CD14-positive monocyte (primary cell): ENCODE measurements around the gene BLM. TPM values are rescaled to one million over a fixed set of nuclear protein-coding genes. Genes with fewer than 3 reads are reported as not detected.
"Not testable (repeated sequence)": the region's sequence is repeated elsewhere in the genome, so short reads cannot be mapped to it uniquely, and the experiment has no call there.

Experiments
- DNase-seq, 3 donors: peaks; one replicate each; pipeline ENCODE4 v3.0.0-alpha.2; 2011 to 2022
- H2AFZ ChIP-seq: 2 replicates; pipeline ENCODE4 v1.6.0; 2012; ENCODE audit warnings: mild to moderate bottlenecking, low read depth, low read length, inconsistent platforms; ENCODE audit not compliant: insufficient read depth, poor library complexity, severe bottlenecking
- H3K27ac ChIP-seq, 2 donors: 1 replicate in 1 of 2; 2 replicates in 1 of 2; pipeline ENCODE4 v1.5.1; 2012 to 2013; ENCODE audit warnings: low read length in 2 of 2, control low read depth in 1 of 2, inconsistent platforms in 1 of 2, low read depth in 1 of 2, mild to moderate bottlenecking in 1 of 2
- H3K27me3 ChIP-seq, 2 donors: one replicate each; pipeline versions ENCODE4 v1.6.0 to v1.6.1; 2011 to 2013; ENCODE audit warnings: low read length in 2 of 2; ENCODE audit not compliant: control insufficient read depth in 2 of 2, insufficient read depth in 2 of 2
- H3K36me3 ChIP-seq, 2 donors: replicated peaks in 1 of 2; 1 replicate in 1 of 2; 2 replicates in 1 of 2; pipeline versions ENCODE4 v1.5.1 to v1.6.1; 2012 to 2013; ENCODE audit warnings: low read length in 2 of 2, control low read depth in 1 of 2, inconsistent platforms in 1 of 2, mild to moderate bottlenecking in 1 of 2; ENCODE audit not compliant: insufficient read depth in 2 of 2, control insufficient read depth in 1 of 2
- H3K4me1 ChIP-seq, 2 donors: 1 replicate in 1 of 2; 2 replicates in 1 of 2; pipeline versions ENCODE4 v1.5.1 to v1.6.1; 2012 to 2013; ENCODE audit warnings: low read length in 2 of 2, control low read depth in 1 of 2, inconsistent platforms in 1 of 2, mild to moderate bottlenecking in 1 of 2, moderate library complexity in 1 of 2; ENCODE audit not compliant: insufficient read depth in 2 of 2, control insufficient read depth in 1 of 2
- H3K4me2 ChIP-seq: replicated peaks from 2 replicates; pipeline ENCODE3; 2012; ENCODE audit warnings: low read length, moderate library complexity, mild to moderate bottlenecking; ENCODE audit not compliant: poor library complexity, severe bottlenecking; ENCODE audit errors: extremely low read depth
- H3K4me3 ChIP-seq, 3 experiments: fragments of 200-600 bp in 1 of 3; sonication (generic) in 1 of 3; replicated peaks in 1 of 3; 1 replicate in 2 of 3; 2 replicates in 1 of 3; pipeline ENCODE4 v1.5.1; 2011 to 2013; ENCODE audit warnings: low read length in 3 of 3, mild to moderate bottlenecking in 3 of 3, control low read depth in 2 of 3, low read depth in 2 of 3, inconsistent platforms in 1 of 3, moderate library complexity in 1 of 3
- H3K79me2 ChIP-seq: 2 replicates; pipeline ENCODE4 v1.6.0; 2012; ENCODE audit warnings: mild to moderate bottlenecking, control low read depth, inconsistent platforms, low read length, moderate library complexity; ENCODE audit not compliant: insufficient read depth
- H3K9ac ChIP-seq: 2 replicates; pipeline ENCODE4 v1.6.0; 2017; ENCODE audit warnings: low read length, mild to moderate bottlenecking; ENCODE audit not compliant: insufficient read depth, poor library complexity, severe bottlenecking
- H3K9me3 ChIP-seq, 2 donors: replicated peaks in 1 of 2; 1 replicate in 1 of 2; 2 replicates in 1 of 2; pipeline versions ENCODE4 v1.5.1 to v1.6.1; 2012 to 2013; ENCODE audit warnings: low read length in 2 of 2, control low read depth in 1 of 2; ENCODE audit not compliant: control insufficient read depth in 1 of 2, insufficient read depth in 1 of 2
- H4K20me1 ChIP-seq: 2 replicates; pipeline ENCODE4 v1.6.0; 2012; ENCODE audit warnings: mild to moderate bottlenecking, low read length, control low read depth, moderate library complexity; ENCODE audit not compliant: insufficient read depth
- H3K27ac Mint-ChIP-seq, 7 donors: one replicate each; pipeline ENCODE4 v1.8.0; 2020; ENCODE audit warnings: mild to moderate bottlenecking in 7 of 7, mixed read lengths in 7 of 7, moderate library complexity in 6 of 7, inconsistent platforms in 2 of 7
- H3K27me3 Mint-ChIP-seq, 3 donors: one replicate each; pipeline ENCODE4 v1.8.0; 2021 to 2022; ENCODE audit warnings: low read depth in 3 of 3, mild to moderate bottlenecking in 3 of 3, mixed read lengths in 3 of 3, moderate library complexity in 3 of 3, inconsistent platforms in 1 of 3
- H3K36me3 Mint-ChIP-seq, 2 donors: one replicate each; pipeline ENCODE4 v1.8.0; 2020; ENCODE audit warnings: mixed read lengths in 2 of 2, inconsistent platforms in 1 of 2, mild to moderate bottlenecking in 1 of 2
- H3K4me1 Mint-ChIP-seq: one replicate; pipeline ENCODE4 v1.8.0; 2020; ENCODE audit warnings: mild to moderate bottlenecking, mixed read lengths
- H3K4me3 Mint-ChIP-seq, 2 donors: one replicate each; pipeline ENCODE4 v1.8.0; 2020; ENCODE audit warnings: mild to moderate bottlenecking in 2 of 2, mixed read lengths in 2 of 2, moderate library complexity in 1 of 2
- H3K9me3 Mint-ChIP-seq, 7 donors: one replicate each; pipeline ENCODE4 v1.8.0; 2020 to 2022; ENCODE audit warnings: mixed read lengths in 7 of 7, mild to moderate bottlenecking in 6 of 7, moderate library complexity in 6 of 7, inconsistent platforms in 2 of 7
- WGBS: methylation state at CpG from one replicate; pipeline ENCODE4 v1.1.5; 2013; ENCODE audit warnings: missing lambda C conversion rate; ENCODE audit not compliant: insufficient coverage; 5-methylcytosine and 5-hydroxymethylcytosine counted together
- intact Hi-C, 2 donors: fragments of 100-400 bp; cut with micrococcal nuclease; formaldehyde crosslinking; loops; one replicate each; pipeline versions ENCODE4 v1.15.0 to v1.15.1; 2023
- polyA plus RNA-seq, 3 donors: library from polyadenylated mRNA; depleted of rRNA in 1 of 3; unstranded in 2 of 3; stranded (reverse) in 1 of 3; fragments of 300-500 nt in 2 of 3; fragments of >200 nt in 1 of 3; fragmentation: Illumina TruSeq in 2 of 3; gene quantifications; 1 replicate in 2 of 3; 2 replicates in 1 of 3; pipeline ENCODE4 v1.2.3, GENCODE V29; 2012 to 2021
- TF ChIP-seq, protein P1 (sequence below): fragments of 200-600 bp; IDR thresholded peaks from one replicate; pipeline ENCODE4 v1.8.0; 2022; ENCODE audit warnings: antibody characterized with exemption, mild to moderate bottlenecking

BLM gene
- polyA plus RNA-seq, 3 donors, result 0.69 to 2.3 (median 1.2) TPM

DNA sequence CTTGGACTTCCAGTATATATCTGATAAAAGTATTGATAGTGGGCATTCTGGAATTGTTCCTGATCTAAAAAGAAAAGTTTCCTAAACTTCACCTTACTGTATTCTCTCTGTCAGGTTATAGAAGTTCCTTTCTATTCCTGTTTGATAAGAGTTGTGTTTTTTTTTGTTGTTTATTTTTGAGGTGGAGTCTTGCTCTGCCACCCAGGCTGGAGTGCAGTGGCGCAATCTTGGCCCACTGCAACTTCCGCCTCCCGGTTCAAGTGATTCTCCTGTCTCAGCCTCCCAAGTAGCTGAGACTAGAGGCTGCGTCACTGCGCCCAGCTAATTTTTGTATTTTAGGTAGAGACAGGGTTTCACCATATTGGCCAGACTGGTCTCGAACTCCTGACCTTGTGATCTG, 13.1 kb downstream of the BLM start:
- peaks cover 0 to 3% (median 0%) of the 10 kb centered on the region in 3 donors for H3K27me3 Mint-ChIP-seq
- Histone ChIP-seq H3K4me3 (no peak overlapping the region), H3K4me2 (no peak overlapping the region), H4K20me1 (no peaks in the 10 kb centered on the region), H3K4me1 (peaks cover 13 to 25% of the 10 kb centered on the region in 2 donors), H3K9me3 (no peaks in the 10 kb centered on the region), H3K9ac (no peak overlapping the region), H2AFZ (no peak overlapping the region), H3K27ac (peak overlapping the region in 1 of 2 donors; percentile 14), H3K36me3 (no peaks in the 10 kb centered on the region), H3K27me3 (no peaks in the 10 kb centered on the region), H3K79me2 (peaks cover 97% of the 10 kb centered on the region)
- no peak overlapping the region for H3K4me3 Mint-ChIP-seq
- no CpG with 5 or more reads among the region's 6 CpGs for WGBS
- H3K27ac Mint-ChIP-seq, result peak overlapping the region in 4 of 7 donors; percentile 12 to 70 (median 62)
- peaks cover 0 to 10% (median 2%) of the 10 kb centered on the region in 7 donors for H3K9me3 Mint-ChIP-seq
- H3K36me3 Mint-ChIP-seq, result peaks cover 5 to 12% of the 10 kb centered on the region in 2 donors
- DNase-seq, result no peak
- TF ChIP-seq, protein P1, sequence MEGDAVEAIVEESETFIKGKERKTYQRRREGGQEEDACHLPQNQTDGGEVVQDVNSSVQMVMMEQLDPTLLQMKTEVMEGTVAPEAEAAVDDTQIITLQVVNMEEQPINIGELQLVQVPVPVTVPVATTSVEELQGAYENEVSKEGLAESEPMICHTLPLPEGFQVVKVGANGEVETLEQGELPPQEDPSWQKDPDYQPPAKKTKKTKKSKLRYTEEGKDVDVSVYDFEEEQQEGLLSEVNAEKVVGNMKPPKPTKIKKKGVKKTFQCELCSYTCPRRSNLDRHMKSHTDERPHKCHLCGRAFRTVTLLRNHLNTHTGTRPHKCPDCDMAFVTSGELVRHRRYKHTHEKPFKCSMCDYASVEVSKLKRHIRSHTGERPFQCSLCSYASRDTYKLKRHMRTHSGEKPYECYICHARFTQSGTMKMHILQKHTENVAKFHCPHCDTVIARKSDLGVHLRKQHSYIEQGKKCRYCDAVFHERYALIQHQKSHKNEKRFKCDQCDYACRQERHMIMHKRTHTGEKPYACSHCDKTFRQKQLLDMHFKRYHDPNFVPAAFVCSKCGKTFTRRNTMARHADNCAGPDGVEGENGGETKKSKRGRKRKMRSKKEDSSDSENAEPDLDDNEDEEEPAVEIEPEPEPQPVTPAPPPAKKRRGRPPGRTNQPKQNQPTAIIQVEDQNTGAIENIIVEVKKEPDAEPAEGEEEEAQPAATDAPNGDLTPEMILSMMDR, result no peak
- intact Hi-C loops, result no loop called here
- peaks cover 26% of the 10 kb centered on the region for H3K4me1 Mint-ChIP-seq

DNA sequence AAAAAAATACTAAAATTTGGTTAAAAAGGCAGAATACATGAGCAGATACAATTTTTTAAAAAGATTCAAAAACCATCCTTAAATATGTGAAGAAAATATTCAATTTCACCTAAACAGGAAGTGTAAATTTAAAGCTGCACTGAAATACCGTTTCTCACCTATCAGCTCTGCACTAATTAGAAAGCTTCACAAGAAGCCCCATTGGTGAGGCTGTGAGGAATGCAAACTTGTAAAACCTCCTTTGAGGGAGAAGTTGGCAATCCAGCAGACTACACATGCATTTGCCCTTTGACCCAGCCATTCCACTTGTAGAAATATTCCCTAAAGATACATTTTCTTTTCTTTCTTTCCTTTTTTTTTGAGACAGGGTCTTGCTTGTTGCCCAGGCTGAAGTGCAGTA, 18.8 kb downstream of the BLM start:
- Mint-ChIP-seq H3K4me3 (no peak overlapping the region), H3K27me3 (no peaks in the 10 kb centered on the region), H3K36me3 (peaks cover 3 to 9% of the 10 kb centered on the region in 2 donors), H3K9me3 (peaks cover 0 to 8% (median 4%) of the 10 kb centered on the region in 7 donors), H3K4me1 (peaks cover 38% of the 10 kb centered on the region), H3K27ac (peak overlapping the region in 1 of 7 donors; percentile 58)
- no peaks in the 10 kb centered on the region for H3K36me3 ChIP-seq
- peaks cover 25 to 39% of the 10 kb centered on the region in 2 donors for H3K4me1 ChIP-seq
- WGBS, result no CpG with 5 or more reads among the region's 1 CpG
- H3K4me2 ChIP-seq, result no peak overlapping the region
- intact Hi-C loops, result no loop called here
- peak overlapping the region in 1 of 2 donors; percentile 47 for H3K27ac ChIP-seq
- H3K27me3 ChIP-seq, result no peaks in the 10 kb centered on the region
- no peak overlapping the region for H3K9ac ChIP-seq
- H3K4me3 ChIP-seq, result no peak overlapping the region
- DNase-seq, result no peak
- TF ChIP-seq, protein P1, result no peak
- H3K9me3 ChIP-seq, result no peaks in the 10 kb centered on the region
- no peaks in the 10 kb centered on the region for H4K20me1 ChIP-seq
- no peak overlapping the region for H2AFZ ChIP-seq
- H3K79me2 ChIP-seq, result peaks cover 89% of the 10 kb centered on the region

DNA sequence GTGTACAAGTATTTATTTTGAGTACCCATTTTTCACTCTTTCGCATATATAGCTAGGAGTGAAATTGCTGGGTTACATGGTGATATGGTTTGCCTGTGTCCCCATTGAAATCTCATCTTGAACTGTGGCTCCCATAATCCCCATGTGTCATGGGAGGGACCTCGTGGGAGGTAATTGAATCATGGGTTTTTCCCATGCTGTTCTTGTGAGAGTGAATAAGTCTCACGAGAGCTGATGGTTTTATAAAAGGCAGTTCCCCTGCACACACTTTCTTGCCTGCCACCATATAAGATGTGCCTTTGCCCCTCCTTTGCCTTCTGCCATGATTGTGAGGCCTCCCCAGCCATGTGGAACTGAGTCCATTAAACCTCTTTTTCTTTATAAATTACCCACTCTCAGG, 23.4 kb downstream of the BLM start:
- Mint-ChIP-seq H3K4me1 (peaks cover 62% of the 10 kb centered on the region), H3K27ac (peak overlapping the region in 2 of 7 donors; percentile 75 to 83)
- Histone ChIP-seq H3K79me2 (peaks cover 91% of the 10 kb centered on the region), H3K4me1 (peaks cover 48 to 68% of the 10 kb centered on the region in 2 donors)
- intact Hi-C loops, H3K9me3 Mint-ChIP-seq, H3K36me3 ChIP-seq, H3K4me3 Mint-ChIP-seq, H3K9ac ChIP-seq, H3K27ac ChIP-seq, H3K36me3 Mint-ChIP-seq, H3K27me3 Mint-ChIP-seq, H3K27me3 ChIP-seq, H2AFZ ChIP-seq, H4K20me1 ChIP-seq, H3K4me2 ChIP-seq, H3K9me3 ChIP-seq, H3K4me3 ChIP-seq: not testable (repeated sequence)
- no CpG with 5 or more reads among the region's 3 CpGs for WGBS
- DNase-seq, result peak in 1 of 3 donors; percentile 72
